HG03095 (cell line): Measurements from ENCODE around the gene GPATCH4.
"Not testable (repeated sequence)": the region's sequence is repeated elsewhere in the genome, so short reads cannot be mapped to it uniquely, and the experiment has no call there.

Experiments
- ATAC-seq: cut with Tn5 transposase; IDR thresholded peaks from one replicate; pipeline ENCODE4 v1.9.1; 2021; ENCODE audit warnings: moderate library complexity; ENCODE audit not compliant: unreplicated experiment

The GPATCH4 gene

GRCh38 chr1:156581661-156582387 is 19.5 kb downstream of the GPATCH4 start:
- ATAC-seq: no peak

DNA sequence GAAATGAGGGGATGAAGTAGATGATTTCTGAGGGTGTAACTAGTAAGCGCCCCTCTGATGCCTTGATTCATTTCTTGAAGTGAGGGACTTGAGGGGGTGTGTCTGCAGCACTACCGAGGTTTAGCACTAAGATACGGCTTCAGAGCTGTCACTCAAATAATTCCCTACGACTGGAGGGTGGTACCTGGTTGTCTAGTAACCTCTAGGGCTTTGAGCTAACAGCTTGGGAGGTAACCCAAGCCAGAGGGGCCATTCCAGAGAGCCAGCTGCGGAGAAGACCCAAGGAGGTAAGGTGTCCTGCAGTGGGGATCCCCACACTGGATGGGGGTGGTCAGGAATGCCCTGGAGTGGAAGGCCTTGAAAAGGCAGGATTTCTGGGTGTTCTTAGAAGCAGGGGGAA is 21.8 kb downstream of the GPATCH4 start, which contains the start of gene TTC24:
TSS of gene TTC24 (plus strand) at position 252 of the 400 bp plus-strand sequence. CDS start 1,642 bp downstream, outside the sequence.
- no peak for ATAC-seq

DNA sequence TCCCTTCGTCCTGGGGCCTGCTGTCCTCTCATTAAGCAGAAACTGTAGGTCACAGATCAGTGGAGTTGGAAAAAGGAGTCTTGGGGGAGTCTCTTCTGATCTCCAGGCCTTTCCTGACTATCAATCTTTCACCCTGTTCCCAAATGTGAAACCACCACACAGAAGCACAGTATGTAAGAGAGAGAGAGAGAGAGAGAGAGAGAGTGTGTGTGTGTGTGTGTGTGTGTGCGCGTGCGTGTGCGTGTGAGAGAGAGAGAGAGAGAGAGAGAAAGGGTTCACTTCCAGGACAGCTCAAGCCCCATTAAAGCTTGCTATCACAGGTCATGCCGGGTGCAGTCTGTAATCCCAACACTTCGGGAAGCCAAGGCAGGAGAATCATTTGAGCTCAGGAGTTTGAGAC is 23.2 kb downstream of the GPATCH4 start:
- no peak for ATAC-seq

- ATAC-seq: no peak
These were observed 23.7 kb downstream of the GPATCH4 start for GRCh38 chr1:156577550-156577949.

GRCh38 chr1:156574039-156574633 is 27.1 kb downstream of the GPATCH4 start:
- ATAC-seq: no peak

- ATAC-seq: no peak
These were observed 28.6 kb downstream of the GPATCH4 start for GRCh38 chr1:156572663-156573018.

DNA sequence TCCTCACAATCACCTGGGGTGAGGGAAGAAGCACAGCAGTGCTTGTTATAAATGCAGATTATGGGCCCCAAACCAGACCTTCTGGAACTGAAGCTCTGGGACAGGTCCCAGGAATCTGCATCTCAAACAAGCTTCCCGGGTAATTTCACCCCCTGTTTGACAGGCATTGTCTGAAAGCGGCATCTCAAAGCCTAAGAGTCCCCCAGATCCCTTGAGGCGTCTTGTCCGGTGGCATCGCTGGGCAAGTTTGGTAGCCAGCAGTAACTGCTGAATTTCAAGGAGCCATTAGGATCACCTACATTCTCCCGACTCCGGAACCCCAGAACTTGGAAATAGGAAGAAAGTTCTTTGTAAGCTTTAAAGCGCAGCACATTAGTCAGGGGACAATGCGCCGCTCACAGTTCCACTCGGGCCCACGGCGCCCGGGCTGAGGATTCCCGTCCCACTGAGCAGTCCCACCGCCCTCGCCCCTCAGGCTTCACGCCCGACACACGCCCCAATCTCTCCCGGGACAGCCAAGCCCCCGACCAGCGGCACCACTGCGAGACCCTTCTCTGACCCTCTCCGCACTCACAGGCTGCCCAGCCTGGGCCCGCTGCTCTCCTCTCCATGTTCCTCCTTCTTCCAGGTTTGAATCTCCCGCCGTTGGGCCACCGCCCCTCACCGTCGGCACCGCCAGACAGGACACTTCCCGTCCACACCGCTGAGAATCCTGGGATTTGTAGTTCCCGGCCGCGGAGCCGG is 29.2 kb downstream of the GPATCH4 start, which contains the start of gene IQGAP3:
TSS of gene IQGAP3 (minus strand) at position 647 of the 744 bp plus-strand sequence. CDS start at position 611, 36 bp downstream.
- no peak for ATAC-seq

- no peak for ATAC-seq
These were observed 29.9 kb downstream of the GPATCH4 start for GRCh38 chr1:156571261-156571852.

DNA sequence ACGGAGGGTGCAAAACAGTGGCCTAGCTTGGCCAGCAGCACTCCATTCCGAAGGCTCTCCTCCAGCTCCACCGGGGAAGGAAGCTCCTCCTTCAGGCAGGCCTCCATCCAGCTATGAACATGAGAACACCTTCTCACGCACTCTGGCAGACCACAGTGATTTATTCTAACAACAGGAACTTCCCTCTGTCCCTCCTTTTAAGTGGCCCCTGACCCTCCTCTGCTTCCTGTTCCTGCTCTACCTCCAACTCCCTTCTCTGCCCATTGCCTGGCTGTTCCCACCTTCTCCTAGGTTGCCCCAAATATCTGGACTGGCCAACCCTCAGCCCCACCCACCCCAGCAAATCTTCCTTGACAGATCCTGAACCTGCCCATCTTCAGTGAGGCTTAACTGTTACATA is 34.8 kb downstream of the GPATCH4 start:
- ATAC-seq: no peak

DNA sequence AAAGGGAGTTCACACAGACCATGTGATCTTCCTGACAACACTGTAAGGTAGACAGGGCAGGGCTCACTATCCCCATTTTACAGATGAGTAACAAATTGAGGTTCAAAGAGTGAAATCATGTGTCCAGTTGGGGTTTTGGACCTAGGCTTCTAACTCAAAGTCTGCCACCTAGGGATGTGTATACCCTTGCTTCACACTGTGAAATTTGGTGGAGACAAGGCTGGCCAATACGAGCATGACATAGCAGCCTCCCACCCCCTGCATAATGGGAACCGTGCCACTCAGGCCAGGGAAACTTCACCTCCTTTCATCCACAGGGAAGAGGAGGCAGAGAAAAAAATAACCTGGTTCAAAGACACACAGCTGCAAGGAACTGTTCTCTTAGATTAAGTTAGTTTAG is 35.8 kb downstream of the GPATCH4 start:
- ATAC-seq: no peak

DNA sequence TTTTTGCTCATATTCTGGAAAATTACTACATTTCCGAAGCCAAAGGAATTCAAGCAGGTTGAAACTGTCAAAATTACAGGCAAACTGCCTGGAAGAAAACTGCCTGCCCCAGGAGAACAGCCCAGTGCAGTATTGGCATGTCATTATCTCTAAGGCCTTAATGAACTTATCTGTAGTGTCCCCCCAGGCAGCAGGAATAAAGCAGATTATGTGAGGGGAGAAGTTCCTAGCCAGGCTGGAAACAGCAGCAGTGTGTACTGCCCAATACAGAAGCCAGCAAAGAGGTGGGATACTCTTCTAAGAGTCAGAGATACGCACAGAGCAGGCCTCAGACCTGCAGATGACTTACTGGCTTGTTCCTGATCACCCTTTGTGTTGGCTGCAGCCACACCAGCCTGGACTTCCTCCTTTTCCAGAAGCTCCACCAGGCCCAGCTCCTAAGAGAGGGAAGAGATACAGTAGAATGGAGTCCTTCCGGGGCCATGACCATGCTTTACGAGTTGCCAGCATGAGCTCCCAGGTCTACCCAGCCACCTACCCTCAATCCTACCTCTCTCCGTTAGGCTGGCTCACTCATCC is 40.6 kb downstream of the GPATCH4 start:
- ATAC-seq: no peak

GRCh38 chr1:156559797-156560385 is 41.4 kb downstream of the GPATCH4 start:
- no peak for ATAC-seq

DNA sequence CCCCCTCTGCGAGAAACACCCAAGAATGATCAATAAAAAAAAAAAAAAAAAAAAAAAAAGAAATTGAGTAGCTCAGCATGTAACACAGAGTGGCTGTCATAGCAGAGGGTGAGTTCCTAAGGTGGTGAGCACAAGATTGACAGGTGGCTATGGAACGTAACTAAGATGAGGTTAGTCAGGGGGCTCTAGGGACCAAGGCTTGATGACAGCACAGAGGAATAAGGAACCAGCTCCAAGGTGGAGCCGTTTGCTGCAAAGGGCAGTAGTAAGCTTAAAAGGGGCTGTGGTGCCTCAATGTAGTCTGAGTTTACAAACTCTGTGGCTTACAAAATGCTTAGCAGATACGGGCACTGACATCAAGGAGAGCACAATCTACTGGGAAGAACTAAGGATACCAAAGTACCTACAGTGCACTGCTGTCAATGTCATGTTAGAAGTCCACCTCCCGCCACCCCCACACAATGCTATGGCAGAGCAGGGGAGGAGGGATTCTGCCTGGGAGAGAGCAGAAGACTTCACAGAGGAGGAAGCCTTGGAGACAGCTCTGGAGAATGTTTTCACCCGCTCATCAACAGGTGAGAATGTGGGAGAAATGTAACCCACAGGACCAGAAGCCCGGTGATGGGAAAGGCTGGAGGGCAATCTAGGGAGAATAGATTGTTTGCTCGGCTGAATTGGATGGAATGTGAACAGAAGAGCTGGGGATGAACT is 42.0 kb downstream of the GPATCH4 start:
- ATAC-seq: no peak

GRCh38 chr1:156556354-156556753 is 44.9 kb downstream of the GPATCH4 start:
- no peak for ATAC-seq

DNA sequence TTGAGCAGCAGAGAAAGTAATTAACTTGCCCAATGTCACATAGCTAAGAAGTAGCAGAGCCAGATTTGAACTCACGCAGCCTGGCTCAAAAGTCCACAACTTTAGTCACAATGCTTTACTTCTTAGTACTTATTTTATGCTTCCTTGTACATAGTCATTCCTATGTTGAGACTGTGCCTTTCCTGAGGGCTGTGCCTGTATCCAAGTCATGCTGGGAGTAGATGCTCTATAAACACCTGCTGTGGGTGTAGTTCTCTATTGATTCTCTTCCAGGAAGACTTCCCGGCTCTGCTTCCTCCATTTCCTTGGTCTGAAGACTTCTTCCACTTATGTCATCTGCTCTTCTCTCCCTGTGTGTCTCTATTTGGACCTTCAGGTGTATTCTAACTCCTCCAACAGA is 45.6 kb downstream of the GPATCH4 start:
- no peak for ATAC-seq

- ATAC-seq: no peak
These were observed 46.3 kb downstream of the GPATCH4 start for GRCh38 chr1:156554971-156555370.

GRCh38 chr1:156553860-156554485 is 47.3 kb downstream of the GPATCH4 start:
- ATAC-seq: no peak

GRCh38 chr1:156552937-156553336 is 48.3 kb downstream of the GPATCH4 start:
- ATAC-seq: not testable (repeated sequence)

DNA sequence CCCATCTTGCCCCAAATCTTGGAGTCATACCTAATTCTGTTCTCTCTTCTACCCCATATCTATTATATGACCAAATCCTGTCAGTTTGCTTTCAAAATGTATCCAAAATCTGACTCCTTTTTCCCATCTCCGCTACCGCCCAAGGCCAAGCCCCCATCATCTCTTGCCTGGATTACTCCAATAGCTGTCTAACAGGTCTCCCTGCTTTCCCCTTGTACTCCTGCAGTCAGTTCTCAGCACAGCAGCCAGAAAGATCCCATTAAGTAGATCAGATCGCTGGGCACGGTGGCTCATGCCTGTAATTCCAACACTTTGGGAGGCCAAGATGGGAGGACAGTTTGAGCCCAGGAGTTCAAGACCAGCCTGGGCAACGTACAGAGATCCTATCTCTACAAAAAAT is 48.8 kb downstream of the GPATCH4 start:
- ATAC-seq: no peak

DNA sequence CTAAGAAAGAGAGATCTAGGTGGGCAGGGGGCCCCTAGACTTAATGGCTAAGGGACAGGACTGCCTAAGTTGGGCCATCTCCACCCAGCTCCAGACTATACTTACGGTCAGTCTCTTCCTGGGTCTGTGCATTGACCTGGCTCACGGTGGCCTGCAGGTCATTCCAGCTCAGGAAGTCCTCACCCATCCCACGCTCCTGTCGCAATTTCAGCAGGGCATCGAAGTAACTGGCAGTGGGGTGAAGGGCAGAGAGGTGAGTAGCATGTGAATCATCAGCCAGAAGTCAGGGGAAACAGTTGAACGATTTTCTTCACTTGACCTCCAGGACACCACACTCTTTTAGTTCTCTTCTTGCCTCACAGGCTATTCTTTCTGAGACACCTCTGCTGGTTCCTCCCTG is 49.4 kb downstream of the GPATCH4 start:
- ATAC-seq: no peak
